Psoas muscle (tissue), 8 donors: ENCODE results near the gene SLC4A9. TPM values are rescaled to one million over a fixed set of nuclear protein-coding genes. Genes with fewer than 3 reads are reported as not detected.
A peak's percentile ranks its signal among the peaks of the same experiment; 100 is the strongest.
"Not testable (repeated sequence)": the region's sequence is repeated elsewhere in the genome, so short reads cannot be mapped to it uniquely, and the experiment has no call there.

ENCODE experiments used
- ATAC-seq, 4 donors: fragments of 200-7000 bp; cut with Tn5 transposase; one replicate each; pipeline ENCODE4 v1.9.1; 2020; ENCODE audit warnings: moderate library complexity in 3 of 4, mild to moderate bottlenecking in 2 of 4
- DNase-seq, 2 donors: peaks; one replicate each; pipeline ENCODE4 v3.0.0-alpha.2; 2020
- H3K27ac ChIP-seq: fragments of 200-600 bp; one replicate; pipeline ENCODE4 v1.8.0; 2022
- H3K27me3 ChIP-seq, 3 donors: fragments of 200-600 bp in 1 of 3; one replicate each; pipeline versions ENCODE4 v1.6.1 to v1.8.0; 2013 to 2022; ENCODE audit warnings: low read length in 2 of 3, mild to moderate bottlenecking in 2 of 3, moderate library complexity in 1 of 3; ENCODE audit not compliant: insufficient read depth in 3 of 3
- H3K36me3 ChIP-seq, 2 donors: fragments of 200-600 bp in 1 of 2; one replicate each; pipeline versions ENCODE4 v1.6.1 to v1.8.0; 2013 to 2022; ENCODE audit warnings: low read depth in 1 of 2, mild to moderate bottlenecking in 1 of 2, moderate library complexity in 1 of 2; ENCODE audit not compliant: insufficient read depth in 1 of 2
- H3K4me1 ChIP-seq: fragments of 200-600 bp; one replicate; pipeline ENCODE4 v1.8.0; 2022
- H3K4me3 ChIP-seq: fragments of 200-600 bp; one replicate; pipeline ENCODE4 v1.8.0; 2022; ENCODE audit warnings: mild to moderate bottlenecking
- H3K9me3 ChIP-seq: fragments of 200-600 bp; one replicate; pipeline ENCODE4 v1.8.0; 2022
- CTCF ChIP-seq: fragments of 200-600 bp; IDR thresholded peaks from one replicate; pipeline ENCODE4 v1.8.0; 2022; ENCODE audit warnings: antibody characterized with exemption
- WGBS, 3 donors: extraction: QIAGEN DNeasy Blood & Tissue Kit; methylation state at CpG; one replicate each; pipeline versions ENCODE4 v1.1.6 to v1.1.7; 2013; 5-methylcytosine and 5-hydroxymethylcytosine counted together
- intact Hi-C, 2 donors: fragments of 100-400 bp; cut with DNase I; formaldehyde crosslinking; loops; one replicate each; pipeline versions ENCODE4 v1.11.0 to v1.14.2; 2022
- polyA plus RNA-seq, 3 donors: library from polyadenylated mRNA; stranded (reverse); fragments of 200-250 nt; gene quantifications; one replicate each; pipeline ENCODE4 v1.2.3, GENCODE V29; 2013
- total RNA-seq, 4 donors: library from RNA; stranded (reverse); fragmentation: NEBNext Ultra II Directional in 2 of 4; extraction: Animal tissue kit (Norgen Biotek cat#: 25700) in 2 of 4; gene quantifications; one replicate each; pipeline versions ENCODE4 v1.2.1 to v1.2.4, GENCODE V29; 2021 to 2023
- donor health status: healthy with polysubstance abuse.
- donor health status: DM: no; HTN: no; CAD: no; lungs with moderate emphysema.
- donor health status: Bipolar disorder and iron deficiency.
- donor health status: healthy.
- donor health status: DM: yes; HTN: yes; CAD: no.
- donor health status: DM: no; HTN: no; CAD: no.
- donor health status: DM: no; HTN: no; CAD: no.
- donor health status: DM: yes; HTN: yes; CAD: no.

Gene SLC4A9
- total and polyA plus RNA-seq, 7 donors = 0.09 TPM; not detected in 6

- intact Hi-C loops = loop anchor here (5.0 kb wide), 2 partner anchors 37 to 42 kb away; partner anchors contain the start of gene PFDN1 (in 1 of the 2)
- no peak for DNase-seq
- H3K4me3 ChIP-seq = no peak overlapping the region
- WGBS, 3 donors = 60 to 65% (median 65%) methylated on average over 4 of the region's 4 CpGs
- ATAC-seq = no peak
- peaks cover 0 to 33% of the 10 kb centered on the region in 2 donors for H3K36me3 ChIP-seq
- TF ChIP-seq CTCF = no peak
- no peaks in the 10 kb centered on the region for H3K9me3 ChIP-seq
- H3K4me1 ChIP-seq = peaks cover 93% of the 10 kb centered on the region
- H3K27me3 ChIP-seq = no peaks in the 10 kb centered on the region
- peak overlapping the region; percentile 94 for H3K27ac ChIP-seq
Measured at GRCh38 chr5:140339636-140340035, 20.4 kb upstream of the SLC4A9 start.

- Histone ChIP-seq H3K27ac (peak overlapping the region; percentile 94), H3K4me1 (peaks cover 97% of the 10 kb centered on the region), H3K27me3 (no peaks in the 10 kb centered on the region), H3K9me3 (no peaks in the 10 kb centered on the region), H3K36me3 (peaks cover 0 to 24% of the 10 kb centered on the region in 2 donors), H3K4me3 (peak overlapping the region; percentile 73)
- DNase-seq (no peak), ATAC-seq (peak in 1 of 4 donors; percentile 42)
- intact Hi-C loops = no loop called here
- TF ChIP-seq CTCF = no peak
Measured at GRCh38 chr5:140340605-140341121, 19.3 kb upstream of the SLC4A9 start.

GRCh38 chr5:140341591-140341990, 18.4 kb upstream of the SLC4A9 start:
- peak overlapping the region; percentile 73 for H3K4me3 ChIP-seq
- no peaks in the 10 kb centered on the region for H3K9me3 ChIP-seq
- peak; percentile 59 to 69 (median 62) for ATAC-seq
- H3K36me3 ChIP-seq = peaks cover 0 to 22% of the 10 kb centered on the region in 2 donors
- H3K4me1 ChIP-seq = peaks cover 87% of the 10 kb centered on the region
- 16 to 30% (median 22%) methylated on average over 5 of the region's 5 CpGs for WGBS, 3 donors
- intact Hi-C loops = no loop called here
- peak; percentile 58 to 86 for DNase-seq
- peak overlapping the region; percentile 94 for H3K27ac ChIP-seq
- TF ChIP-seq CTCF = no peak
- H3K27me3 ChIP-seq = no peaks in the 10 kb centered on the region

GRCh38 chr5:140342287-140342686, 17.7 kb upstream of the SLC4A9 start:
- no peaks in the 10 kb centered on the region for H3K27me3 ChIP-seq
- peaks cover 86% of the 10 kb centered on the region for H3K4me1 ChIP-seq
- ATAC-seq (no peak), DNase-seq (no peak)
- H3K9me3 ChIP-seq = no peaks in the 10 kb centered on the region
- intact Hi-C loops = no loop called here
- peak overlapping the region; percentile 94 for H3K27ac ChIP-seq
- peaks cover 0 to 18% of the 10 kb centered on the region in 2 donors for H3K36me3 ChIP-seq
- 61 to 65% (median 64%) methylated on average over 6 of the region's 6 CpGs for WGBS, 3 donors
- peak overlapping the region; percentile 73 for H3K4me3 ChIP-seq
- TF ChIP-seq CTCF = no peak

GRCh38 chr5:140342896-140343295, 17.1 kb upstream of the SLC4A9 start:
- Histone ChIP-seq H3K27ac (peak overlapping the region; percentile 94), H3K4me1 (peaks cover 86% of the 10 kb centered on the region), H3K9me3 (no peaks in the 10 kb centered on the region), H3K36me3 (peaks cover 0 to 16% of the 10 kb centered on the region in 2 donors), H3K27me3 (no peaks in the 10 kb centered on the region), H3K4me3 (peak overlapping the region; percentile 73)
- intact Hi-C loops = no loop called here
- no peak for ATAC-seq
- no peak for TF ChIP-seq CTCF
- 60 to 70% (median 70%) methylated on average over 1 of the region's 1 CpG for WGBS, 3 donors
- DNase-seq = no peak

- DNase-seq, intact Hi-C loops, H3K27me3 ChIP-seq, H3K9me3 ChIP-seq, ATAC-seq: not testable (repeated sequence)
- Histone ChIP-seq H3K4me1 (peaks cover 86% of the 10 kb centered on the region), H3K27ac (peak overlapping the region; percentile 94), H3K36me3 (peaks cover 0 to 16% of the 10 kb centered on the region in 2 donors), H3K4me3 (peak overlapping the region; percentile 73)
- 93 to 94% (median 94%) methylated on average over 8 of the region's 8 CpGs for WGBS, 3 donors
Measured at GRCh38 chr5:140343849-140344248, 16.1 kb upstream of the SLC4A9 start.
